Raji (cell line): ENCODE results near the gene SUMF1.

Experiments
- POLR2A ChIP-seq: IDR thresholded peaks from 2 replicates; pipeline ENCODE4 v1.6.1; 2011; ENCODE audit warnings: low read depth, low read length, control low read depth; ENCODE audit not compliant: insufficient read depth

Gene SUMF1

GRCh38 chr3:4448187-4448586 is 18.9 kb downstream of the SUMF1 start:
- no peak for TF ChIP-seq POLR2A

DNA sequence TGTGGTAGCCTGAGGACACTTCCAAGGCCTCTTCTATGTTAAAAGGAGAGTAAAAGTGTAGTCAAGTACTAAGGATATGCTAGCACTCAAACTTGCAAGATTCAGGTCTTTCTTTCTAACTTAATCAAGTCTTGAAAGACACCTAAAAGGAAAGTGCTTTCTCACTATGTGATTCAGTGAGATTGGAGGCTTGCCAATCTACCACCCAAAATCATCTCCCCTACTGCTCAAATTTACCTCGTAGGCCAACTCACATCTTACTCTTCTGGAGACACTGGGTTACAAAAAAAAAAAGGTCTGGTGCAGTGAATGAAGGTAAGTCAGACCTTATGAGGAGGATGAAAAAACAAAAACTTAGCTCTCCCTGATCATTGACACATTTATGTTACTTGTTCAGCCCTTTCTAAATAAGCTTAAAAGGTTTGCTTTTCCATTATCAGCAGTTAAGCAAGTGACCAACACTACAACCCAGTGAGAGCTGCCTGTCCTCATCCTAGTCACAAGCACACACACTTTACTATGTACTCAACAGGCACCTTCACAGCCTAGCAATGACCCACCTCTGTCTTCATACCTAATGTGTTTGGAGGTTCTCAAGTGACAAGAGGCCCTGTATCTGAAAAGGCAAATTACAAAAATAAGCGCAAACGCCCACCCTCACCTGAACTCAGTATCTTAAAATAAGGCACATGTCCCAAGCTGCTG is 19.6 kb downstream of the SUMF1 start:
- TF ChIP-seq POLR2A, result no peak

GRCh38 chr3:4440951-4441350 is 26.1 kb downstream of the SUMF1 start:
- no peak for TF ChIP-seq POLR2A

DNA sequence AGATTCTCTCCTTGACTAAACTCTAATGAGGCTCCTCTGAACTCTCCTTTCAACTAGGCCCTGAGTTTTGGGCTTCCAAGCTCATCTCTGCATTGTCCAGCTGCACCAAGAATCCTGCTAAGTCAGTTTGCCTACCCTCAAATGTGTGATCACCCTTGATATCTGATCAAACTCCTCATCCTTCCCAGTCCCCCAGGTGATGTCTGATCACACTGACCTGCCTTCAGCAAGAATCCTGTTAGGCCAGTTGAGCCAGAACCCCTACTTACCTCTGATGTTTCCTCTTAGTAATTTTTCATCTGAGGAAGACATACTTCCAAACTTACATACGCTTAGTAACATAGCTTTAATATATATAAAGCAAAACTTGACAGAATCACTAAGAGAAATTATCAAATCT is 28.8 kb downstream of the SUMF1 start:
- TF ChIP-seq POLR2A, result no peak

DNA sequence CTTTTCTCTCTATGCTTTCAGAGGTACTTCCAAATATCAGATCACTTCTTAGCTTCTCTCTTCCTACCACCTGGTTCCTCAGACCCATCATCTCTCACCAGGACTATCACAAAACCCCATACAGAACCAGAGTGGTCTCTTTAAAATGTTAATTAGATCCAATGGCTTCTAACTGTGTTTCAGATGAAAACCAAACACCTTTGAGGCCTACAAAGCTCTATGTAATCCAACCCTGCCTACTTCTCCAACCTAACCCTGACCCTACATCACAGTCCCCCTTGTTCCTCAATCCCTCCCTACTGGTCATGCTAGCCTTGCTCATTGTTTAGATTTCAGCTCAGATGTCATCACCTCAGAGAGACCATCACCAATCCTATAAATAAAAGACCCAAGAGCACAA is 34.8 kb downstream of the SUMF1 start:
- TF ChIP-seq POLR2A, result no peak

DNA sequence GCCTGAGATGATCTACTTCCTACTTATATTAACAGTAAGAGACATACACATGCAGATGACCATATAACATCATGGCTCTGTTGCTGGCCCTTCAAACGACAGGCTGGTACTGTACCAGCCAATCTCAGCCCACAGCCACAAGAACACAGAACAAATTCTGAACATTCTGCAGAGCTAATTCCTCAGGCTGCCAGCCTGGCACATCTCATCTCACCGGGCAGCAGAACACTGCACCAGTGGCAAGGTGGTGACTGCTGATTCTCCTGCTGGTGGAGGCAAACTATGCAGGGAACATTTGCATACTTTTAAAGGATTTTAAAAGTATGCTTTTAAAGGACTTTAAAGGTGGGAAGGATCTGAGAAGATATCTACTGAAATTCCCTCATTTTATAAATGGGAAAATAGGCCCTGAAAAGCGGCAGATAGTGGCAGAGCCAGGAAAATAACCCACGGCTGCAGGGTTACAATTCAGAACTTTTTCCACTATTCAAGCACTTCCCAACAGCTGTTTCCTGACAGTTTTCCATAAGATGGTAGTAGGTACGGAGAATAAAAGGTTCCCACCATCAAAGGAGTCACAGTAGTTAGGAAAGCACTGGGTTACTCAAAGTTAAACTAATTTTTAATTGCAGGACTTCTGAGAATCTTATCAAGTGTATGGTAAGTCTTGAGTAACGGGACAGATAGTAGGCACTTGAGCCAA is 37.3 kb downstream of the SUMF1 start:
- TF ChIP-seq POLR2A, result no peak

DNA sequence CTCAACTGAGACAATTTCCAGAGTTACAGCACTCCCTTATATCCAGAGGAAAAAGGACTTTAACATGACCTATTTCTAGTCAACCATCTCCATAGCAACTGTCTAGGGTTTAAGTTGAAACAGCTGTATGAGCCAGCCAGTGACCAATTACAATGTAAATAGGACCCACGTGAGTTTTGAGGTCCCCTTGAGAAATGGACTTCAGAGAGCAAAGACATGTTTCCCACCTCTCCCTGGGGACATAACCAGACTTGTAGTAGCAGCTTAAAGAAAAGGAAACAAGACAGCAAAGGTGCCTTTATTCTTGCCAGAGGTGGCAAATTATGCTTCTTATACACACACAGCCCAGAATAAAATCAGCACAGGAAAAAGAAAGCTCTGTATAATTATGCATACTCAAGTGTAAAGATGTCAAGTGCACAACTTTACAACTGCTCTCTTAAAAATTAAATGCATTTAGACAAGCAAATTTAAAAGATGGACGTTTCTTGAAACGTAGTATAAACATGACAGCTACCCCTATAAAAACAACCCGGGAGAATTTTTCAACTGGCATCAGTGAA is 40.2 kb downstream of the SUMF1 start:
- TF ChIP-seq POLR2A, result no peak

DNA sequence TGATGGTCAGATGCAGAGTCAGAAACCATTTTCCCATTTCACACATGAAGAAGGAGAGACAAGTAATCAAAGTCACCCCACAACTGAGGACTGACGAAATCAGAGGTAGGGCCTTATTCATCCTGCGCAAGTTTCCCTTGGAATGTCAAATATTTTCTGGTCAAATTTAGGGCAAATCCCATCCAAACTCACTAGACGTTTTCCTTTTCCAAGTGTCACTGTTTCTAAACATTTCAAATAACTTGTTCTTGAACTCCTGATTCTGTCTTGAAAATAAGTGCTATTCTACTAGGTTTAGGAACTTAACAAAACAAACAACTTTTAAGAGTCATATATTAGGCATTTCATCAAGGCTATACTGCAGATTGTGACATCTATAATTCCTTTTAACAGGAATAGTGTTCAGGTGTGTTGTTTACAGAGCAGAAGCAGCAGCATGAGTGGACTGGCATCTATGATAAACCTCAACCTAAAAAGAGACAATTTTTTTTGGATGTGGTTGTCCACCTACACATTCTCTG is 40.7 kb downstream of the SUMF1 start:
- TF ChIP-seq POLR2A, result no peak

DNA sequence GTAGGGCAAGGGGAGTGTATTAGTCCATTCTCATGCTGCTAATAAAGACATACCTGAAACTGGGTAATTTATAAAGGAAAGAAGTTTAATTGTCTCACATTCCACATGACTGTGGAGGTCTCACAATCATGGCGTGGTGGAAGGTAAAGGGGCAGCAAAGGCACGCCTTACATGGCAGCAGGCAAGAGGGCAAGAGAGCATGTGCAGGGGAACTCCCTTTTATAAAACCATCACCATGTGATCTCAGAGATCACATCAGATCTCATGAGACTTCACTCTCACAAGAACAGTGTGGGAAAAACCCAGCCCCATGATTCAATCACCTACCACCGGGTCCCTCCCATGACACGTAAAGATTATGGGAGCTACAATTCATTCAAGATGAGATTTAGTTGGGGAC is 41.4 kb downstream of the SUMF1 start:
- TF ChIP-seq POLR2A, result no peak

DNA sequence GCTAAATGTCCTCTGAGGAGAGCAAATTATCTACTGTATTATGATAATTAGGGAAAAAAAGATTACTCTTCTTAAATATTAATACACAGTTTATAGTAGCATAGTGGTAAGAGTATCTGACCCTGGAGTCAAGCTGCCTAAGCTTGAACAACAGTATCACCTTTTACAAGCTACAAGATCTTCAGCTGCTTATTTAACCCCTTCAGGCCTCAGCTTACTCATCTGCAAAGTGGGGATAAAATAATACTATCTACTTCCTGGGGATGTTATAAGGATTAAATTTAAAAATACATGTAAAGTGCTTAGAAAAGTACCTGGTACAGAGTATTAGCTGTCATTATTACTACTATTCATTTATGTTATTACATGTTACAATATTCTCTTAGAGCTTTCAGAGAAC is 42.0 kb downstream of the SUMF1 start:
- no peak for TF ChIP-seq POLR2A

DNA sequence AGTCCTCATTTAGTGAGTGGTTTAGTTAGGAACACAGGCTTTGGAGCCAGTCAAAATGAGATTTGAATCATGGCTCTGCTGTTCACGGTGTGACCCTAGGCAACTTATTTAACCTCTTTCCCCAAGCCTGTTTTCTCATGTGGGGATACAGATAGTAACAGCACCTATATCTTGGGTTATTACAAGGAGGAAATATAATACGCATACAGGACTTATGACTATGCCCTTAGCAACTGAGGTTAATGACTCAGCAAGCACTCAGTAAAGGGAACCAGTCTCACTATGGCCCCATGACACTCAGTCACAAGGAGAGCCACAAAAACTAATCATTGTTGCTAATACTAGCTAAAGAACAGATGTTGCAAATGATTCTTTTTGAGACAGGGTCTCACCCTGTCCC is 45.9 kb downstream of the SUMF1 start:
- no peak for TF ChIP-seq POLR2A

- no peak for TF ChIP-seq POLR2A
Observed at GRCh38 chr3:4419920-4420319, 47.1 kb downstream of the SUMF1 start.

- TF ChIP-seq POLR2A, result no peak
Observed at GRCh38 chr3:4419386-4419785, 47.7 kb downstream of the SUMF1 start.

DNA sequence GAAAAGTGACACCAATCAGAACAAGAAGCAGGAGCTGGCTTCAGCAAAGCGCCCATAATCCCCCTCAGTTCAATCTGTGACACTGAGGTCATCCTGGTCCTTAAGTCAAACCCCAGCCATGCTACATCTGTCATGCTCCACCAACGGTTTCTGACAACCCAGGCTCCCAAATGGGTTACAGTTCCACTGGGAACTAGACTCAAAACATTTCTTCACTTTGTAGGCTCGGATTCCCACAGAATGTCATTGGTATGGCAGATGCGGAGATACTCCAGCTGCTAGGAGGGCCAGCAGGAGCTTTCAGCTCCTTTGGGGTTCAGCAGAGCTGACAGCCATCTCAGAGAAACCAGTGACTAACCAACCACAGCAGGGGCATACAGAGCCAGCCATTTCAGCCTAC is 48.9 kb downstream of the SUMF1 start:
- TF ChIP-seq POLR2A, result no peak

DNA sequence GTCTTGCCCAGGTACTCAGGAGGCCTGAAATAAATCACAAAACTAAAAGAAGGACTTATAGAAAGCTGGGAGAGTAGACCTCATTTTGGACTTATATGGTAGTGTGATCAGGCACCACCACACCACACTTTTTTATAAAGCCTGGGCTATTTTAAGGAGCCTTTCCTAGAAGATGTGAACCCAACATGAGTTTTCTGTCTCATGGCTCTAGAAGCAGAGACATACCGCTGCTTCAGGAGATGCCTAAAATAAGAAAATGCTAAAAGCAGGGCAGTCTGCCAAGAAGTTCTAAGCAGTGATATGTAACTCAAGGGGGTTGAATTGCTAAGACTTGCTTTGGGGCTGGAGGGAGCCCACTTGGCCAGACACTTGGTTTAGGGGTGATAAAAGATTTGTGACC is 49.6 kb downstream of the SUMF1 start:
- TF ChIP-seq POLR2A, result no peak

GRCh38 chr3:4416961-4417360 is 50.1 kb downstream of the SUMF1 start:
- TF ChIP-seq POLR2A, result no peak
